Measurements from ENCODE around the gene C1R.
"Not testable (repeated sequence)": the region's sequence is repeated elsewhere in the genome, so short reads cannot be mapped to it uniquely, and the experiment has no call there.

Gene C1R

DNA sequence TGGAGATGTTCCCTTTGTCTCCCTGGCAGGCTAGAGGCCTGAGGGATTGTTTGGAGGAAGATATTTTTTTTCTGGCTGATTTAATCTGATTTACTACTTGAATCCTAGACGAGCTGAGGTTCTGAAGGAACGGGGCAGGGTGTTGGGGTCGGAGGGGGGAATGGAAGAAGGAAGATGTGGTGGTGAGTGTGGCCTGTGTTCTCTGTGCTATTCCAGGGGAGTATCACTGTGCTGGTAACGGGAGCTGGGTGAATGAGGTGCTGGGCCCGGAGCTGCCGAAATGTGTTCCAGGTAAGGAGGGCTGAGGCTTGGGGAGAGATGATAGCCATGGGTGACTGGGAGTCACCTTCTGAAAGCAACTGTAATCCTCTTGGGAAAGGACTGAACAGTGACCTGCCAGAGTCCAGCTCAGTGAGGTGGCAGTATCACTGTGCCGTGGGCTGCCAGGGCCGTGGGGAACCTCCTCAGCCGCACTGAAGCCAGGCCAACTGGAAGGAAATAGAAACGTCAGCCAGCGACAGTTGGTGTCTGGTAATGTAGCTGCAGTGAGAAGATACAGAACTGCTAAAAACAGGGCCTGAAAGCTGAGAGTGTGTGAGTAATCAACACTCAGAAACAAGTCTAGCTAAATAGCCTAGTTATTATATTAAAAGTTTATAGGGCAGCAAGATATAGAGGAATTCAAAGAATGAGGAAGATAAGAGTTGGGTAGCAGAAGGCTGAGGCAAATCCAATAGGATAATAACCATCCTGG, 23.8 kb downstream of the C1R start:
- DNase-seq (ENCODE audit: low read depth in 2 of 2) = no peak

- no peak for DNase-seq (ENCODE audit: low read depth in 2 of 2)
These were observed 25.1 kb downstream of the C1R start for GRCh38 chr12:7067096-7067495.

- no peak for DNase-seq (ENCODE audit: low read depth in 2 of 2)
These were observed 25.6 kb downstream of the C1R start for GRCh38 chr12:7066596-7066995.

DNA sequence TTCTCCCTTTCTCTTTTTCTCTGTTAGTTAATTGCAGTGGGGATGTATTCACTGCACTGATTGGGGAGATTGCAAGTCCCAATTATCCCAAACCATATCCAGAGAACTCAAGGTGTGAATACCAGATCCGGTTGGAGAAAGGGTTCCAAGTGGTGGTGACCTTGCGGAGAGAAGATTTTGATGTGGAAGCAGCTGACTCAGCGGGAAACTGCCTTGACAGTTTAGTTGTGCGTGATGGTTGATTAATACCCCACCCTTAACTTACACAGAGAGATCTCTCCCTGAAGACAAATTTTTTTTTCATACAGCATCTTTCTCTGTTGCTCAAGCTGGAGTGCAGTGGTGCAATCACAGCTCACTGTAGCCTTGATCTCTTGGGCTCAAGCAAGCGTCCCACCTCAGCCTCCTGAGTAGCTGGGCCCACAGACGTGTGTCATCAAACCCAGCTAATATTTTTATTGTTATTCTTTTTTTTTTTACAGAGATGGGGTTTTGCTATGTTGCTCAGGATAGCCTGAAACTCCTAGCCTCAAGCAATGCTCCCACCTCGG, 27.1 kb downstream of the C1R start:
- no peak for DNase-seq (ENCODE audit: low read depth in 2 of 2)

GRCh38 chr12:7064516-7064915, 27.7 kb downstream of the C1R start:
- DNase-seq (ENCODE audit: low read depth in 2 of 2) = no peak

- DNase-seq (ENCODE audit: low read depth in 2 of 2) = no peak
These were observed 30.6 kb downstream of the C1R start for GRCh38 chr12:7061596-7061995.

GRCh38 chr12:7061138-7061537, 31.1 kb downstream of the C1R start:
- DNase-seq (ENCODE audit: low read depth in 2 of 2) = no peak

GRCh38 chr12:7060353-7060954, 31.8 kb downstream of the C1R start, which contains the start of gene C1S:
Gene C1S, plus strand, starts transcription at chr12:7060718. Its CDS starts 1,195 bp downstream, at chr12:7061913.
- DNase-seq (ENCODE audit: low read depth in 2 of 2) = peak; percentile 96 to 97

GRCh38 chr12:7059780-7060179, 32.5 kb downstream of the C1R start:
- DNase-seq (ENCODE audit: low read depth in 2 of 2) = no peak

DNA sequence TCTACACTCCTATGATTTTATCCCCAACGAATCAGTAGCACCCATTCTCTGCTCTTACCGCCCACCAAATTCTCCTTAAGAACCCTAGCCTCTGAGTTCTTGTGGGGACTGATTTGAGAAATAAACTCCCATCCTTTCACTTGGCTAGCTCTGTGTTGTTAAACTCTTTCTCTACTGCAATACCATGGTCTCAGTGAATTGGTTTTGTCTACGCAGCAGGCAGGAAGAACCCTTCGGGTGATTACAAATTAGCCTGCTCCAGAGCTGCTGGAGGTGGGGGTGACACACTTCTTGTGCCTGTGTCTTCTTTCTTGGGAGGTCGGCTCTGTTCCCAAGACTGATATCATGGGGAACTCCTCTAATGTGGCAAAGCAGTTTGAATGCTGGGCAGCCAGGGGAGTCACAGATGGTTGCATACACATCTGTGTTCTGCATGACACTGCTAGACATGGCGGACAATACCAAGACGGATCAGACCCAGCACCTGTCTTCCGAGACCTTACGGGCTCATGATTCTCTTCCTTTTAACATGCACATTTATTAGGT, 33.3 kb downstream of the C1R start:
- DNase-seq (ENCODE audit: low read depth in 2 of 2) = no peak

GRCh38 chr12:7058163-7058845, 33.9 kb downstream of the C1R start:
- DNase-seq (ENCODE audit: low read depth in 2 of 2) = no peak

DNA sequence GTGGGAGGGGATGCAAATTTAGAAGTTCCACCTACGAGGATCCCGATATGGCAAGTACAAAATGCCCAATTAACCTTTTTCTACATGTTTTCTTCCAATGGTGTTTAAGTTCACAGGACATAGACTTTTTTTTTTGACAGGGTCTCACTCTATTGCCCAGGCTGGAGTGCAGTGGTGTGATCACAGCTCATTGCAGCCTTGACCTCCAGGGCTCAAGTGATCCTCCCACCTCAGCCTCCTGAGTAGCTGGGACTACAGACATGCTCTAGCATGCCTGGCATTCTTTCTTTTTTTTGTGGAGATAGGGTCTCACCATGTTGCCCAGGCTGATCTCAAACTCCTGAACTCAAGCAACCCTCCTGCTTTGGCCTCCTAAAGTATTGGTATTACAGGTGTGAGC, 36.5 kb downstream of the C1R start:
- DNase-seq (ENCODE audit: low read depth in 2 of 2) = not testable (repeated sequence)

GRCh38 chr12:7054925-7055324, 37.3 kb downstream of the C1R start:
- DNase-seq (ENCODE audit: low read depth in 2 of 2) = no peak

- DNase-seq (ENCODE audit: low read depth in 2 of 2) = not testable (repeated sequence)
These were observed 42.3 kb downstream of the C1R start for GRCh38 chr12:7049973-7050372.

GRCh38 chr12:7049445-7049951, 42.7 kb downstream of the C1R start:
- not testable (repeated sequence) for DNase-seq (ENCODE audit: low read depth in 2 of 2)

GRCh38 chr12:7047306-7047705, 44.9 kb downstream of the C1R start:
- no peak for DNase-seq (ENCODE audit: low read depth in 2 of 2)

DNA sequence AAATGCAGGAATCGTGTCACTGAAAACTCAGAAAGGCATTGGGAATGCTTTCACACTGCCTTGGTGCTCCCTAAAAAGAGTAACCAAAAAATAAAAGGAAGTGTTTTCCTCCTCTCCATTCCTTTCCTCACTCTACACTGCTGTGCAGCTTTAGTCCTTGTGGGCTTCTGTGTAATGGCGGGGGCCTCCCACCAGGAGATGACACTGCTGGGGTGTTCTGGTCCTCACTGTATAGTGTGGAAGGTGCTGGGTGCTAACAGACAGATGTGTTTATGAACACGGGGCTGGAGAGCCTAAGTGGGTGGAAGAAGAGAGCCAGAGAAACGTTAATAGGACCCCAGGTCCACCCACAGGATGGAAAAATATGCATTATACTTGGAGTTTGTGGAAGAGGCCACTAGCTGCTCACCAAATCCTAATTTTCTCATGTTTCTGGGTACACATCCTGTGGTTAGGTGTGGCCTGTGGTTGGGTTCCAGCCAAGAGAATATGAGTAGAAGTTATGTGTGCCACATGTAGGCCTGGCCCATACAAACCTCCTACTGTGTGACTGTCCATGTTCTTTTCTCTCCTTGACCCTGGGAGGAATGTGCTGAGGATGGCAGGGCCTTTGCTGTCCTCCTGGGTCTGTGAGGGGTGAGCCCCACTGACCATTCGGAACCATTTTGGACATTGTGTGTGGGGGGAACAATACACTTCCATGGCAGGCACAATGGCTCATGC, 45.7 kb downstream of the C1R start:
- no peak for DNase-seq (ENCODE audit: low read depth in 2 of 2)

DNA sequence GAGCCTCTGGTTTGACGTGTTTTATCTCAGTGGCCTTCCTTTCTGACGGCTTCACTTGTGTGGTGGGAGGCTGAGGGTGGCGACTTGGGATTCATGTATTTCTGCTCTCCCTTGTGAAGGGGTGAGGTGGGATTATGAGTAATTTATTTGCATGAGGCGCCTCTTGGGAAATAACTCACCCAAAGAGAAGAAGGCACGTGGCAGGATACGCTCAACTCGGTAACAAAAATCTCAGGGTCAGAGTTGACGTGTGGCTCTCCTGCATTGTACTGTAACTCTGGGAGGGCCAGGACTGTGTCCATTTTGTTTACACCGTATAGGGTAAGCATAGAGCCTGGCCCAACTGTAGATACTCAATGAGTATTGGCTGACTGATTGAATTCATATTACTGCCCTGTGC, 46.3 kb downstream of the C1R start:
- no peak for DNase-seq (ENCODE audit: low read depth in 2 of 2)

- peak in 1 of 2 experiments; percentile 5 for DNase-seq (ENCODE audit: low read depth in 2 of 2)
These were observed 49.4 kb downstream of the C1R start for GRCh38 chr12:7042842-7043241.

- DNase-seq (ENCODE audit: low read depth in 2 of 2) = no peak
These were observed 52.8 kb downstream of the C1R start for GRCh38 chr12:7039403-7039802.

- DNase-seq (ENCODE audit: low read depth in 2 of 2) = no peak
These were observed 53.7 kb downstream of the C1R start for GRCh38 chr12:7038591-7038990.

Measured in fibroblast of skin of left biceps (primary cell).